ENCODE results near the gene VASN. TPM values are rescaled to one million over a fixed set of nuclear protein-coding genes. Genes with fewer than 3 reads are reported as not detected.
A peak's percentile ranks its signal among the peaks of the same experiment; 100 is the strongest.

The VASN gene
- total and polyA plus RNA-seq, 10 of the 15 experiments (the other 5 are each of a cell fraction or from before 2014, with no cell fraction given), result 0.02 to 0.19 (median 0.14) TPM; not detected in 6

GRCh38 chr16:4358831-4359561 lies 12.7 kb upstream of the VASN start:
- ChIA-PET CTCF (interaction anchor here (0.9 to 1.2 kb wide), 5 partner anchors 29 to 226 kb away, joined by 3 to 8 read pairs (median 3); no protein-coding TSS in a partner anchor), SMC1A (ENCODE audit: uncharacterized antibody, unreplicated experiment) (interaction anchor here (1.8 kb wide), 1 partner anchor 44 kb away, joined by 11 read pairs; no protein-coding TSS in a partner anchor), RAD21 (ENCODE audit: unreplicated experiment) (interaction anchor here (1.0 kb wide), 1 partner anchor 190 kb away, joined by 3 read pairs; no protein-coding TSS in a partner anchor), POLR2A (no interaction called here)
- H3K4me1 ChIP-seq (ENCODE audit: control insufficient read depth, insufficient read depth, low read length), result no peaks in the 10 kb centered on the region
- DNase-seq (ENCODE audit: low read depth, low spot score) (no peak), ATAC-seq (peak; percentile 91), FAIRE-seq (no peak)
- H4K20me1 ChIP-seq (ENCODE audit: control insufficient read depth, insufficient read depth), result no peaks in the 10 kb centered on the region
- intact Hi-C loops (cut with micrococcal nuclease; ENCODE audit: unreplicated experiment), result loop anchor here (1.0 to 10.0 kb wide), 2 partner anchors 43 to 116 kb away; partner anchors contain the start of genes HMOX2 and NMRAL1
- in situ Hi-C loops (cut with MboI), result no loop called here
- H3K27ac ChIP-seq (ENCODE audit: control insufficient read depth, insufficient read depth), result no peak overlapping the region
- peaks cover 4 to 23% of the 10 kb centered on the region in 2 experiments; a peak in 3 of 4 replicates for H3K36me3 ChIP-seq (ENCODE audit: control insufficient read depth in 2 of 2, insufficient read depth in 2 of 2, low read length in 1 of 2)
- no TSS peak for BruUV-seq (replicated peaks)
- H3K79me2 ChIP-seq (ENCODE audit: control insufficient read depth, insufficient read depth, low read length), result no peaks in the 10 kb centered on the region
- H3K9me3 ChIP-seq (replicated peaks; ENCODE audit: control insufficient read depth, insufficient read depth, low read length), result no peaks in the 10 kb centered on the region
- WGBS (ENCODE audit: insufficient coverage, insufficient replicate concordance, low lambda C conversion rate, missing lambda C conversion rate), result 51% methylated on average over 17 of the region's 19 CpGs
- no peak overlapping the region for H2AFZ ChIP-seq (ENCODE audit: control insufficient read depth, low read depth, low read length)
- TF ChIP-seq NR2F1 (conservative IDR thresholded peaks at IDR 0.05) (peak; percentile 54), TARDBP (IDR thresholded peaks at IDR 0.05; ENCODE audit: borderline replicate concordance) (0 out of 2 replicates have a peak, but pooled peaks have one; percentile 16), RUNX3 (IDR thresholded peaks at IDR 0.05; ENCODE audit: low read length) (peak; percentile 38; the same call in 1 of the 2 replicates), GATAD2B (conservative IDR thresholded peaks at IDR 0.05; ENCODE audit: low read depth) (no peak), SMC3 (IDR thresholded peaks at IDR 0.05; ENCODE audit: borderline replicate concordance, low read length) (peak; percentile 60), RAD21 (IDR thresholded peaks at IDR 0.05; ENCODE audit: insufficient read depth, low read depth, low read length) (peak; percentile 72), CTCF (IDR thresholded peaks at IDR 0.05 in 2 of 3, conservative IDR thresholded peaks at IDR 0.05 in 1 of 3; ENCODE audit: control insufficient read depth in 2 of 3, extremely low read depth in 1 of 3, insufficient read depth in 1 of 3, low read depth in 3 of 3, low read length in 3 of 3) (peak; percentile 72 to 93 (median 76)), CUX1 (IDR thresholded peaks at IDR 0.05; ENCODE audit: insufficient replicate concordance, low read depth, low read length) (no peak), YY1 (IDR thresholded peaks at IDR 0.05; ENCODE audit: low read depth, low read length) (0 out of 2 replicates have a peak, but pooled peaks have one; percentile 31), HDGF (IDR thresholded peaks at IDR 0.05) (0 out of 2 replicates have a peak, but pooled peaks have one; percentile 59), FOS (IDR thresholded peaks at IDR 0.05; ENCODE audit: borderline replicate concordance, extremely low read depth, insufficient read length) (no peak)
- no peak overlapping the region for H3K4me3 ChIP-seq
- H3K27me3 ChIP-seq (replicated peaks in 1 of 2; ENCODE audit: control insufficient read depth in 2 of 2, insufficient read depth in 2 of 2, low read length in 1 of 2), result no peaks in the 10 kb centered on the region
- H3K9ac ChIP-seq (ENCODE audit: control insufficient read depth, insufficient read depth, low read length), result no peak overlapping the region
- H3K4me2 ChIP-seq (ENCODE audit: control insufficient read depth, insufficient read depth), result no peak overlapping the region

Data from GM12878 (cell line).